ENCODE results near the gene IER5. TPM values are rescaled to one million over a fixed set of nuclear protein-coding genes. Genes with fewer than 3 reads are reported as not detected.

Gene IER5
- 46.2 and 52.9 TPM in 2 replicates for polyA plus RNA-seq (2012; rRNA removed)
- polyA plus RNA-seq (2012; cell fraction: cytosol; rRNA removed) = 33.8 and 39.1 TPM in 2 replicates
- 64.9 and 69.1 TPM in 2 replicates for polyA plus RNA-seq (2012; cell fraction: nucleus; rRNA removed)

DNA sequence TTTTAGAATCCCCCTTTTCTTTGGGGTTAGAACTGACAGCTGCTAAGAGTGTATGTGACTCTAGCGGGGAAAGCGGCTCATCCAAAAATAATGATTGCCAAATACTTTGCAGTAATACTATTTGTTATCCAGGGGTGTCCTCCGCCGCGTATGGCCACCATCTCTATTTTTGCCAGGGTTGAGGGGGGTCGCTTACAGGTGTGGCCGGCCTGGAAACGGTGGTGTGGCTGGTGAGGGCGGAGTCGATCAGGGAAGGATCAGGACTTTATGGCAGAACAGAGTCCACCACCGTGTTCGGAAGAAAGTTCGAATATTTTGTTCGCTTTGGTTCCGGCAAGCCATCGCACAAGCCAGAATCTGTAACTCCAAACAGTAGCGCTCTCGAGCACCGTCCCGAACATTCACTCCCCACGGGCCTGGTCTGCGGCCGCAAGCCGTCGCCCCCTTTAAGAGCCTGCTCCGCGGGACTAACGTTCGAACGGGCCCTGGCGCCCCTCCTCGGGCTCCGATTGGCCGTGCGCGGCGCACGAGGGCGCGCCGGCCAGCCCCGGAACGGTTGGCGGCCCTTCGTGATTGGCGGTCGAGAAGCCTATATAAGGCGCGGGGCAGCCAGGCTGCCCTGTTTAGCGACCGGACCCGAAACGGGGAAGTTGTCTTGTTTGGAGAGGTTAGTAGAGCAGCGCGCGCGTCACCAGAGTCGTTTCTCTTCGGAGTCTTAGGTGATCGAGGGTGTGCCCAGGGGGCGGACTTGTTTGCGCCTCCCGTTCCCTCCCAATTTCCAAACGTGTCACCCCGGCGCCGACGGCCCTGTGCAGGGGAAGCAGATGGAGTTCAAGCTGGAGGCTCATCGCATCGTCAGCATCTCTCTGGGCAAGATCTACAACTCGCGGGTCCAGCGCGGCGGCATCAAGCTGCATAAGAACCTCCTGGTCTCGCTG is at the start of gene IER5:
Gene IER5 (plus strand): TSS at position 622 of the 938 bp plus-strand sequence. CDS start 203 bp downstream, at position 825.
- peak within 1 kb of the TSS; percentile 76 for H2AFZ ChIP-seq (ENCODE audit: low read depth)
- 11% methylated on average over 59 of the region's 76 CpGs for WGBS (ENCODE audit: low lambda C conversion rate)
- H3F3A ChIP-seq (replicated peaks; ENCODE audit: insufficient read depth) = peaks cover 27% of the 10 kb centered on the region
- H3K4me1 ChIP-seq (ENCODE audit: control insufficient read depth in 1 of 2, insufficient read depth in 2 of 2, low read depth in 1 of 2, low read length in 1 of 2) = peaks cover 10 to 16% of the 10 kb centered on the region in 2 experiments; a peak in 3 of 4 replicates
- ChIA-PET CTCF (interaction anchor here (0.7 to 13.3 kb wide), 6 partner anchors 17 to 1274 kb away, joined by 3 to 145 read pairs (median 4); no protein-coding TSS in a partner anchor), POLR2A (interaction anchor here (0.6 to 3.0 kb wide), 18 partner anchors 8 to 573 kb away, joined by 3 to 24 read pairs (median 6); partner anchors contain the start of gene STX6)
- peak within 1 kb of the TSS; percentile 84 for H3K4me2 ChIP-seq
- peaks cover 25 to 26% of the 10 kb centered on the region in 2 experiments for H3K36me3 ChIP-seq (replicated peaks in 1 of 2; ENCODE audit: control insufficient read depth in 1 of 2, insufficient read depth in 2 of 2, low read length in 1 of 2)
- H3K9me3 ChIP-seq = no peaks in the 10 kb centered on the region
- peaks cover 47% of the 10 kb centered on the region for H4K20me1 ChIP-seq (ENCODE audit: insufficient read depth)
- H3K27ac ChIP-seq (ENCODE audit: low read depth in 2 of 2, low read length in 1 of 2) = peak within 1 kb of the TSS; percentile 77 to 81
- H3K9me2 ChIP-seq = no peaks in the 10 kb centered on the region
- peak; percentile 97 for DNase-seq
- peak within 1 kb of the TSS; percentile 91 for H3K9ac ChIP-seq
- H3K79me2 ChIP-seq (ENCODE audit: insufficient read depth) = peaks cover 48% of the 10 kb centered on the region
- peak within 1 kb of the TSS; percentile 90 to 96 for H3K4me3 ChIP-seq (ENCODE audit: low read depth in 2 of 2, low read length in 1 of 2)
- no peaks in the 10 kb centered on the region for H3K27me3 ChIP-seq (ENCODE audit: insufficient read depth)
- no peak for TF ChIP-seq ELF1 (IDR thresholded peaks at IDR 0.05)
- TF ChIP-seq, protein P1, sequence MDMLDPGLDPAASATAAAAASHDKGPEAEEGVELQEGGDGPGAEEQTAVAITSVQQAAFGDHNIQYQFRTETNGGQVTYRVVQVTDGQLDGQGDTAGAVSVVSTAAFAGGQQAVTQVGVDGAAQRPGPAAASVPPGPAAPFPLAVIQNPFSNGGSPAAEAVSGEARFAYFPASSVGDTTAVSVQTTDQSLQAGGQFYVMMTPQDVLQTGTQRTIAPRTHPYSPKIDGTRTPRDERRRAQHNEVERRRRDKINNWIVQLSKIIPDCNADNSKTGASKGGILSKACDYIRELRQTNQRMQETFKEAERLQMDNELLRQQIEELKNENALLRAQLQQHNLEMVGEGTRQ (IDR thresholded peaks at IDR 0.05; ENCODE audit: borderline replicate concordance, low read depth, low read length) = peak; percentile 72
- TF ChIP-seq TCF12 (IDR thresholded peaks at IDR 0.05) = peak; percentile 35; the same call in 1 of the 2 replicates
- 0 out of 2 replicates have a peak, but pooled peaks have one; percentile 53 for TF ChIP-seq ZBTB33 (IDR thresholded peaks at IDR 0.05; ENCODE audit: borderline replicate concordance, low read depth)
- TF ChIP-seq RCOR1 (IDR thresholded peaks at IDR 0.05; ENCODE audit: low read length) = 0 out of 2 replicates have a peak, but pooled peaks have one; percentile 10
- TF ChIP-seq YY1 (IDR thresholded peaks at IDR 0.05; ENCODE audit: low read depth) = no peak
- TF ChIP-seq MAX (IDR thresholded peaks at IDR 0.05; ENCODE audit: low read depth) = peak; percentile 73; the same call in 1 of the 2 replicates
- TF ChIP-seq SIN3A (IDR thresholded peaks at IDR 0.05; ENCODE audit: borderline replicate concordance, low read depth, low read length) = peak; percentile 99
- peak; percentile 88 for TF ChIP-seq PBX3 (IDR thresholded peaks at IDR 0.05)
- 0 out of 4 replicates have a peak, but pooled peaks of 1 of the 2 experiments have one; percentile 15 for TF ChIP-seq EP300 (IDR thresholded peaks at IDR 0.05; ENCODE audit: borderline replicate concordance in 1 of 2, low read depth in 1 of 2, low read length in 1 of 2)
- TF ChIP-seq MEF2A (IDR thresholded peaks at IDR 0.05; ENCODE audit: borderline replicate concordance, low read depth) = no peak
- peak; percentile 46; the same call in 1 of the 2 replicates for TF ChIP-seq NRF1 (IDR thresholded peaks at IDR 0.05; ENCODE audit: low read depth, low read length)
- peak; percentile 50; the same call in 1 of the 2 replicates for TF ChIP-seq RFX5 (IDR thresholded peaks at IDR 0.05; ENCODE audit: low read length)
- peak; percentile 87 for TF ChIP-seq USF1 (IDR thresholded peaks at IDR 0.05; ENCODE audit: borderline replicate concordance, low read depth)
- TF ChIP-seq FOXM1 (IDR thresholded peaks at IDR 0.05; ENCODE audit: low read depth) = peak; percentile 80; the same call in 1 of the 2 replicates
- no peak for TF ChIP-seq FOSL2 (IDR thresholded peaks at IDR 0.05; ENCODE audit: borderline replicate concordance, low read depth)
- TF ChIP-seq POLR2AphosphoS5 (IDR thresholded peaks at IDR 0.05; ENCODE audit: low read depth, low read length) = peak; percentile 100
- peak; percentile 82 for TF ChIP-seq REST (IDR thresholded peaks at IDR 0.05; ENCODE audit: low read depth, low read length)
- peak; percentile 100 for TF ChIP-seq TAF1 (IDR thresholded peaks at IDR 0.05; ENCODE audit: borderline replicate concordance, low read depth, low read length)
- TF ChIP-seq FOXJ3 (CRISPR knock-in tag; IDR thresholded peaks at IDR 0.05) = no peak
- TF ChIP-seq RAD21 (IDR thresholded peaks at IDR 0.05; ENCODE audit: low read length) = no peak
- TF ChIP-seq TEAD4 (IDR thresholded peaks at IDR 0.05; ENCODE audit: borderline replicate concordance, insufficient read depth) = no peak
- TF ChIP-seq JUND (IDR thresholded peaks at IDR 0.05) = no peak
